Measurements from ENCODE around the gene TSEN54. TPM values are rescaled to one million over a fixed set of nuclear protein-coding genes. Genes with fewer than 3 reads are reported as not detected.
"Not testable (repeated sequence)": the region's sequence is repeated elsewhere in the genome, so short reads cannot be mapped to it uniquely, and the experiment has no call there.

The TSEN54 gene
- 10 to 100 TPM; 92.0 to 97.7 TPM for total RNA-seq

DNA sequence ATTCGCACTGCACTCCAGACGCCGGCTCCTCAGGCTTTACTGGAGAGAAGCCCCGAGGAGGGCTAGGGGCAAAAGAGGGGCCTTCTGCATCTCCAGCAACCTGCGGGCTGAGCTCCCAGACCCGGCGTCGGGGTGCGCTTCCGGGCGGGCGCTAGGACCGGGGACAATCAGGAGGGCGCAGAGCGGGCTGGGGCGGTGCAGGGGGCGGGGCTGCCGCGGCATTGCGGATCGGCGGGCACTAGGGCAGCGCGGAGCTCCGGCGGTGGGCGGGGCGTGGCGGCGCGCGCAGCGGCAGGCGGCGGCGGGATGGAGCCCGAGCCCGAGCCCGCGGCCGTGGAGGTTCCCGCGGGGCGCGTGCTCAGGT is at the start of gene TSEN54:
TSS of gene TSEN54 (plus strand) at position 274 of the 364 bp plus-strand sequence. CDS start at position 307, 33 bp downstream.
- peak within 1 kb of the TSS; percentile 88 for H3K4me3 Mint-ChIP-seq
- H3K9me3 Mint-ChIP-seq (ENCODE audit: low read depth), result no peaks in the 10 kb centered on the region
- CTCF ChIA-PET, result interaction anchor here (0.6 to 4.2 kb wide), 32 partner anchors 9 to 314 kb away, joined by 3 to 27 read pairs (median 4); partner anchors contain the start of genes GRB2, LLGL2, MYO15B and TMEM94
- H3K36me3 Mint-ChIP-seq, result peaks cover 14% of the 10 kb centered on the region
- peak within 1 kb of the TSS; percentile 87 for H3K27ac Mint-ChIP-seq
- ATAC-seq (peak; percentile 83), DNase-seq (peak; percentile 97)
- peaks cover 24% of the 10 kb centered on the region for H3K4me1 Mint-ChIP-seq
- no peaks in the 10 kb centered on the region for H3K27me3 Mint-ChIP-seq

GRCh38 chr17:75468291-75468754 is 48.0 kb upstream of the TSEN54 start:
- Mint-ChIP-seq H3K4me1 (no peaks in the 10 kb centered on the region), H3K27me3 (no peaks in the 10 kb centered on the region), H3K36me3 (peaks cover 13% of the 10 kb centered on the region), H3K27ac (no peak overlapping the region), H3K4me3 (no peak overlapping the region), H3K9me3 (ENCODE audit: low read depth) (no peaks in the 10 kb centered on the region)
- DNase-seq (no peak), ATAC-seq (no peak)
- CTCF ChIA-PET, result no interaction called here

- no peak overlapping the region for H3K4me3 Mint-ChIP-seq
- no peaks in the 10 kb centered on the region for H3K9me3 Mint-ChIP-seq (ENCODE audit: low read depth)
- H3K27ac Mint-ChIP-seq, result no peak overlapping the region
- H3K36me3 Mint-ChIP-seq, result peaks cover 13% of the 10 kb centered on the region
- DNase-seq, result no peak
- no peaks in the 10 kb centered on the region for H3K4me1 Mint-ChIP-seq
- CTCF ChIA-PET, result interaction anchor here (0.7 kb wide), 1 partner anchor 465 kb away, joined by 3 read pairs; no protein-coding TSS in a partner anchor
- ATAC-seq, result no peak
- no peaks in the 10 kb centered on the region for H3K27me3 Mint-ChIP-seq
Measured at GRCh38 chr17:75468779-75469373, 47.5 kb upstream of the TSEN54 start.

- CTCF ChIA-PET, result interaction anchor here (0.7 kb wide), 2 partner anchors 23 to 24 kb away, joined by 3 read pairs; no protein-coding TSS in a partner anchor
- H3K27me3 Mint-ChIP-seq, result no peaks in the 10 kb centered on the region
- H3K27ac Mint-ChIP-seq, result no peak overlapping the region
- H3K4me3 Mint-ChIP-seq, result no peak overlapping the region
- peaks cover 10% of the 10 kb centered on the region for H3K36me3 Mint-ChIP-seq
- ATAC-seq (no peak), DNase-seq (no peak)
- H3K9me3 Mint-ChIP-seq (ENCODE audit: low read depth), result no peaks in the 10 kb centered on the region
- H3K4me1 Mint-ChIP-seq, result no peaks in the 10 kb centered on the region
Measured at GRCh38 chr17:75471207-75471606, 45.1 kb upstream of the TSEN54 start.

- Mint-ChIP-seq H3K27me3 (no peaks in the 10 kb centered on the region), H3K9me3 (ENCODE audit: low read depth) (no peaks in the 10 kb centered on the region), H3K27ac (no peak overlapping the region), H3K4me3 (no peak overlapping the region), H3K4me1 (no peaks in the 10 kb centered on the region), H3K36me3 (peaks cover 10% of the 10 kb centered on the region)
- no peak for ATAC-seq
- CTCF ChIA-PET, result interaction anchor here (1.5 kb wide), 1 partner anchor 282 kb away, joined by 3 read pairs; no protein-coding TSS in a partner anchor
- DNase-seq, result no peak
Measured at GRCh38 chr17:75472119-75472518, 44.2 kb upstream of the TSEN54 start.

DNA sequence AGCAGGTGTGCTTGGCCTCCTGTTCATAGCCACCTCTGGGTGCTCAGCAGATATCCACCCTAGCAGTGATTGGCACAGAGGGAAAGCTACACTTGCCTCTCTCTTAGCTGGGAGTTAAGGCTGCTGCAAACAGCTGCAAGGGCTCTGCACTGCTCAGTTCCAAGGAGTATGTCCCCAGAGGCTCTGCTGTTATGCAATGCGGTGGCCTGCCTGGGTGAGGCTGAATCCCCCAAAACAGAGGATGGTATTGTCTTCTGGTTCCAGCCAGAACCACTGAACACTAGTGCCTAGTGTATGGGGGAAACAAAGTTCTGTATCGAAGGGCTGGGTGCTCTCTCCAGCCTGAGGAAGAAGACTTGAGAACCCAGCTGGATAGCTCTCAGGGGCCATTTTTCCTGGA is 43.1 kb upstream of the TSEN54 start:
- CTCF ChIA-PET, result interaction anchor here (1.5 kb wide), 1 partner anchor 280 kb away, joined by 3 read pairs; no protein-coding TSS in a partner anchor
- Mint-ChIP-seq H3K4me3 (no peak overlapping the region), H3K27ac (no peak overlapping the region), H3K4me1 (no peaks in the 10 kb centered on the region), H3K9me3 (ENCODE audit: low read depth) (no peaks in the 10 kb centered on the region), H3K36me3 (peaks cover 10% of the 10 kb centered on the region), H3K27me3 (no peaks in the 10 kb centered on the region)
- no peak for DNase-seq
- ATAC-seq, result no peak

GRCh38 chr17:75474736-75475135 is 41.6 kb upstream of the TSEN54 start:
- Mint-ChIP-seq H3K27ac (no peak overlapping the region), H3K4me3 (no peak overlapping the region), H3K9me3 (ENCODE audit: low read depth) (no peaks in the 10 kb centered on the region), H3K27me3 (no peaks in the 10 kb centered on the region), H3K4me1 (no peaks in the 10 kb centered on the region), H3K36me3 (peaks cover 10% of the 10 kb centered on the region)
- ATAC-seq, result no peak
- CTCF ChIA-PET, result interaction anchor here (1.3 kb wide), 1 partner anchor 279 kb away, joined by 3 read pairs; no protein-coding TSS in a partner anchor
- no peak for DNase-seq

GRCh38 chr17:75475144-75475835 is 41.0 kb upstream of the TSEN54 start:
- no peaks in the 10 kb centered on the region for H3K27me3 Mint-ChIP-seq
- no peak for ATAC-seq
- H3K4me3 Mint-ChIP-seq, result no peak overlapping the region
- CTCF ChIA-PET, result interaction anchor here (1.3 kb wide), 1 partner anchor 278 kb away, joined by 3 read pairs; no protein-coding TSS in a partner anchor
- H3K9me3 Mint-ChIP-seq (ENCODE audit: low read depth), result no peaks in the 10 kb centered on the region
- DNase-seq, result no peak
- no peaks in the 10 kb centered on the region for H3K4me1 Mint-ChIP-seq
- no peak overlapping the region for H3K27ac Mint-ChIP-seq
- peaks cover 10% of the 10 kb centered on the region for H3K36me3 Mint-ChIP-seq

- CTCF ChIA-PET, result no interaction called here
- Mint-ChIP-seq H3K27ac (no peak overlapping the region), H3K4me1 (no peaks in the 10 kb centered on the region), H3K4me3 (no peak overlapping the region), H3K27me3 (no peaks in the 10 kb centered on the region), H3K36me3 (peaks cover 10% of the 10 kb centered on the region), H3K9me3 (ENCODE audit: low read depth) (no peaks in the 10 kb centered on the region)
- DNase-seq (no peak), ATAC-seq (no peak)
Measured at GRCh38 chr17:75475851-75476250, 40.5 kb upstream of the TSEN54 start.

- Mint-ChIP-seq H3K9me3 (ENCODE audit: low read depth) (no peaks in the 10 kb centered on the region), H3K27me3 (no peaks in the 10 kb centered on the region), H3K36me3 (peaks cover 10% of the 10 kb centered on the region), H3K4me1 (no peaks in the 10 kb centered on the region), H3K27ac (no peak overlapping the region), H3K4me3 (no peak overlapping the region)
- DNase-seq (no peak), ATAC-seq (no peak)
- CTCF ChIA-PET, result interaction anchor here (1.7 kb wide), 1 partner anchor 125 kb away, joined by 4 read pairs; no protein-coding TSS in a partner anchor
Measured at GRCh38 chr17:75476271-75476671, 40.1 kb upstream of the TSEN54 start.

DNA sequence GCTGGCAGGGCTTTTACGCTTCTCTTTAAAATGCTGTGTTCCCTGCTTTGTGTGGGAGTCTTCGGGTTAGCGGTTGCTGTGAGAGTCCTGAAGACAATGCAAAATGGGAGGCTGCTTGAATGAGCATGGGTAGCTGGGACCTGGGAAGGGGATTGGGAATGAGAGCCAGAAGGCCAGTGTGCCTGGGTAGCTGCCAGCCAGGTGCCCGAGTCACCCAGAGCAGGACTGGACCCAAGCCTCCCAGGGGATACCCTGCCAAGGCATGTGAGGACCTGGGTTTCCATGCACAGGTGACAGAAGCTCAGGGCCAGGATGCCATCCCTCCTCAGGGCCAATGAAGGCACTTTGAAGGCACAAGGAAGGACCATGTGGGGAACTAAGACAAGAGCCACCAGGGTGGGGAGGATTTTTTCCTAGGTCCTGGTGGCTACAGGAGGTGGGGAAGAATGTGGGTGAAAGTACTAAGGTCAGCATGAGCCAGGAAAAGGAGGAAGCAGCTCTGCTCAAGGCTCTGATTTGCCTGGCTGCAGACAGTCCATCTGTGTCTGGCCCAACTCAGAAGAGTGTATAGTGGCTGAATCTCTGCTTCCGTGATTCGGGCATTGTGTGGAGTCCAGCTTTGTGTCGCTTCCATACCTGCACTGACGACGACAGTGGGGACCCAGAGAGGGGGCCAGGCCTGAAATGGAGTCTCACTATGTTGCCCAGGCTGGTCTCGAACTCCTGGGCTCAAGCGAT is 39.4 kb upstream of the TSEN54 start:
- Mint-ChIP-seq H3K27me3 (no peaks in the 10 kb centered on the region), H3K27ac (no peak overlapping the region), H3K36me3 (peaks cover 7% of the 10 kb centered on the region), H3K9me3 (ENCODE audit: low read depth) (no peaks in the 10 kb centered on the region), H3K4me1 (no peaks in the 10 kb centered on the region), H3K4me3 (no peak overlapping the region)
- no peak for DNase-seq
- CTCF ChIA-PET, result interaction anchor here (0.6 to 1.7 kb wide), 2 partner anchors 124 to 131 kb away, joined by 3 to 4 read pairs; no protein-coding TSS in a partner anchor
- no peak for ATAC-seq

- not testable (repeated sequence) for H3K4me3 Mint-ChIP-seq; H3K27me3 Mint-ChIP-seq; H3K27ac Mint-ChIP-seq; H3K9me3 Mint-ChIP-seq (ENCODE audit: low read depth); H3K4me1 Mint-ChIP-seq; H3K36me3 Mint-ChIP-seq; ATAC-seq; DNase-seq
- CTCF ChIA-PET, result interaction anchor here (0.6 to 1.7 kb wide), 2 partner anchors 124 to 132 kb away, joined by 3 to 4 read pairs; no protein-coding TSS in a partner anchor
Measured at GRCh38 chr17:75477490-75477862, 38.9 kb upstream of the TSEN54 start.

- DNase-seq (no peak), ATAC-seq (no peak)
- H3K27ac Mint-ChIP-seq, result no peak overlapping the region
- H3K4me3 Mint-ChIP-seq, result no peak overlapping the region
- no peaks in the 10 kb centered on the region for H3K4me1 Mint-ChIP-seq
- no peaks in the 10 kb centered on the region for H3K27me3 Mint-ChIP-seq
- CTCF ChIA-PET, result interaction anchor here (0.5 to 0.9 kb wide), 3 partner anchors 38 to 517 kb away, joined by 3 read pairs; partner anchors contain the start of gene TSEN54
- H3K36me3 Mint-ChIP-seq, result peaks cover 2% of the 10 kb centered on the region
- H3K9me3 Mint-ChIP-seq (ENCODE audit: low read depth), result no peaks in the 10 kb centered on the region
Measured at GRCh38 chr17:75478508-75478907, 37.8 kb upstream of the TSEN54 start.
